ENCODE results near the gene MRNIP.

DNA sequence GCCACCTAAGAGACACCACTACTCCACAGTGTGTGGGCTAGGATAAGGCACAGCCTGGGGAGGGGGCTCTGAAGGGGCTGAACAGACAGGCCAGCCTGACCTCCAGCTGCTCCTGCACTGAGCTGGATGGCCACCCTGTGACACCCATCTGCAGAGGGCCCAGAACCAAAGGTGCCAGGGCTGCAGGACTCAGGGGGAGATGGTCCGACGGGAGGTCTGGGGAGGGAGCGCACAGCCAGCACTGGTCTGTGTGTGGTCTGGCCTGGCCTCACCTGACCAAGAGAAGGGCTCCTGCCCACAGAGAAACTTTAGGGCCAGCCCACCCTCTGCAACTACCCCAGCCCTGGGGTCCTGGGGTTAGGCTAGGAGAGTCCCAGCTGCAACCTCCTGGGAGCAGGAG, 64.0 kb downstream of the MRNIP start:
- TF ChIP-seq, protein P1, sequence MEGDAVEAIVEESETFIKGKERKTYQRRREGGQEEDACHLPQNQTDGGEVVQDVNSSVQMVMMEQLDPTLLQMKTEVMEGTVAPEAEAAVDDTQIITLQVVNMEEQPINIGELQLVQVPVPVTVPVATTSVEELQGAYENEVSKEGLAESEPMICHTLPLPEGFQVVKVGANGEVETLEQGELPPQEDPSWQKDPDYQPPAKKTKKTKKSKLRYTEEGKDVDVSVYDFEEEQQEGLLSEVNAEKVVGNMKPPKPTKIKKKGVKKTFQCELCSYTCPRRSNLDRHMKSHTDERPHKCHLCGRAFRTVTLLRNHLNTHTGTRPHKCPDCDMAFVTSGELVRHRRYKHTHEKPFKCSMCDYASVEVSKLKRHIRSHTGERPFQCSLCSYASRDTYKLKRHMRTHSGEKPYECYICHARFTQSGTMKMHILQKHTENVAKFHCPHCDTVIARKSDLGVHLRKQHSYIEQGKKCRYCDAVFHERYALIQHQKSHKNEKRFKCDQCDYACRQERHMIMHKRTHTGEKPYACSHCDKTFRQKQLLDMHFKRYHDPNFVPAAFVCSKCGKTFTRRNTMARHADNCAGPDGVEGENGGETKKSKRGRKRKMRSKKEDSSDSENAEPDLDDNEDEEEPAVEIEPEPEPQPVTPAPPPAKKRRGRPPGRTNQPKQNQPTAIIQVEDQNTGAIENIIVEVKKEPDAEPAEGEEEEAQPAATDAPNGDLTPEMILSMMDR (IDR thresholded peaks at IDR 0.05; ENCODE audit: low read length): no peak
- no peak for TF ChIP-seq EZH2 (IDR thresholded peaks at IDR 0.05; ENCODE audit: borderline replicate concordance, low read length)

Measured in OCI-LY1 (cell line).